ENCODE data around the gene ABHD17A. TPM values are rescaled to one million over a fixed set of nuclear protein-coding genes. Genes with fewer than 3 reads are reported as not detected.

Gene ABHD17A
- total and polyA plus RNA-seq, 9 of the 15 experiments (the other 6 are each of a cell fraction or from before 2014, with no cell fraction given) = 0.04 to 135 (median 21.8) TPM; not detected in 1

GRCh38 chr19:1836458-1837221 is 48.7 kb downstream of the ABHD17A start (continued):
- TF ChIP-seq ELF1 (tag; IDR thresholded peaks at IDR 0.05) = no peak
- TF ChIP-seq BRD4 (IDR thresholded peaks at IDR 0.05) = no peak
- no peak for TF ChIP-seq HNRNPK (IDR thresholded peaks at IDR 0.05; ENCODE audit: low read depth, low read length, poor library complexity, severe bottlenecking)
- no peak for TF ChIP-seq ZNF12 (CRISPR knock-in tag; IDR thresholded peaks at IDR 0.05)
- TF ChIP-seq EP400 (IDR thresholded peaks at IDR 0.05) = peak; percentile 58; the same call in 1 of the 2 replicates
- TF ChIP-seq PTBP1 (IDR thresholded peaks at IDR 0.05; ENCODE audit: low read depth, low read length) = 0 out of 2 replicates have a peak, but pooled peaks have one; percentile 52
- TF ChIP-seq RFX7 (CRISPR knock-in tag; IDR thresholded peaks at IDR 0.05) = no peak
- TF ChIP-seq HNRNPUL1 (IDR thresholded peaks at IDR 0.05; ENCODE audit: low read length) = no peak
- TF ChIP-seq NR3C1 (CRISPR knock-in tag; IDR thresholded peaks at IDR 0.05) = no peak
- TF ChIP-seq TRIM28 (IDR thresholded peaks at IDR 0.05) = peak; percentile 43; the same call in 1 of the 2 replicates
- TF ChIP-seq MTA1 (IDR thresholded peaks at IDR 0.05; ENCODE audit: borderline replicate concordance) = 0 out of 2 replicates have a peak, but pooled peaks have one; percentile 46
- TF ChIP-seq ZNF175 (CRISPR knock-in tag; IDR thresholded peaks at IDR 0.05; ENCODE audit: low read depth) = no peak
- no peak for TF ChIP-seq ZNF431 (CRISPR knock-in tag; IDR thresholded peaks at IDR 0.05)
- TF ChIP-seq SIX5 (IDR thresholded peaks at IDR 0.05; ENCODE audit: borderline replicate concordance in 1 of 2, insufficient read depth in 1 of 2, low read depth in 1 of 2, low read length in 2 of 2) = no peak
- peak; percentile 25; the same call in 1 of the 2 replicates for TF ChIP-seq ZEB2 (IDR thresholded peaks at IDR 0.05)
- peak; percentile 95 for TF ChIP-seq TEAD4 (IDR thresholded peaks at IDR 0.05; ENCODE audit: low read length)
- TF ChIP-seq TEAD4 (CRISPR knock-in tag; IDR thresholded peaks at IDR 0.05; ENCODE audit: borderline replicate concordance) = no peak
- TF ChIP-seq L3MBTL2 (IDR thresholded peaks at IDR 0.05) = peak; percentile 72; the same call in 1 of the 2 replicates
- TF ChIP-seq MAFG (tag; conservative IDR thresholded peaks at IDR 0.05) = no peak
- no peak for TF ChIP-seq BCL6 (CRISPR knock-in tag; IDR thresholded peaks at IDR 0.05)
- TF ChIP-seq HBP1 (CRISPR knock-in tag; IDR thresholded peaks at IDR 0.05) = no peak
- no peak for TF ChIP-seq GABPB1 (CRISPR knock-in tag; IDR thresholded peaks at IDR 0.05)
- no peak for TF ChIP-seq E2F5 (CRISPR knock-in tag; IDR thresholded peaks at IDR 0.05)
- TF ChIP-seq HSF4 (CRISPR knock-in tag; IDR thresholded peaks at IDR 0.05; ENCODE audit: borderline replicate concordance) = no peak
- no peak for TF ChIP-seq KDM2B (CRISPR knock-in tag; IDR thresholded peaks at IDR 0.05)
- no peak for TF ChIP-seq SMC3 (conservative IDR thresholded peaks at IDR 0.05; ENCODE audit: insufficient read depth, low read depth, low read length)
- peak; percentile 42; the same call in 1 of the 2 replicates for TF ChIP-seq CREB1 (IDR thresholded peaks at IDR 0.05)
- no peak for TF ChIP-seq CREB1 (CRISPR knock-in tag; IDR thresholded peaks at IDR 0.05)
- TF ChIP-seq KLF16 (IDR thresholded peaks at IDR 0.05) = peak; percentile 96
- peak; percentile 94 for TF ChIP-seq CCNT2 (IDR thresholded peaks at IDR 0.05; ENCODE audit: borderline replicate concordance, extremely low read depth, insufficient read length, low read depth, low read length)
- TF ChIP-seq ZNF384 (IDR thresholded peaks at IDR 0.05; ENCODE audit: low read depth, low read length) = peak; percentile 87

Data from K562 (cell line).